Keratinocyte (primary cell): ENCODE measurements around the gene NASP. TPM values are rescaled to one million over a fixed set of nuclear protein-coding genes. Genes with fewer than 3 reads are reported as not detected.

Experiments
- DNase-seq: peaks from one replicate; pipeline ENCODE4 v3.0.0-alpha.2; 2011; ENCODE audit warnings: low read depth, missing footprints, low spot score
- FAIRE-seq: peaks from 2 replicates; lab custom pipeline; 2011; peaks lifted over from hg19 to GRCh38; lab: Jason Lieb, UNC
- H2AFZ ChIP-seq: 2 replicates; pipeline ENCODE4 v1.6.0; 2012; ENCODE audit warnings: low read length, control low read depth, inconsistent platforms; ENCODE audit not compliant: control insufficient read depth
- H3K27ac ChIP-seq: 2 replicates; pipeline ENCODE4 v1.5.1; 2011; ENCODE audit warnings: low read length; ENCODE audit not compliant: control insufficient read depth, insufficient read depth
- H3K27me3 ChIP-seq: 3 replicates; pipeline ENCODE4 v1.6.0; 2011; ENCODE audit warnings: low read length; ENCODE audit not compliant: control insufficient read depth, insufficient read depth; ENCODE audit errors: extremely low read depth
- H3K36me3 ChIP-seq, 2 experiments: 2 replicates in 1 of 2; 3 replicates in 1 of 2; pipeline ENCODE4 v1.5.1; 2011; ENCODE audit warnings: low read length in 2 of 2, mild to moderate bottlenecking in 1 of 2; ENCODE audit not compliant: control insufficient read depth in 2 of 2, insufficient read depth in 2 of 2; ENCODE audit errors: extremely low read depth in 1 of 2
- H3K4me1 ChIP-seq: 3 replicates; pipeline ENCODE4 v1.5.1; 2011; ENCODE audit warnings: low read length; ENCODE audit not compliant: control insufficient read depth, insufficient read depth; ENCODE audit errors: extremely low read depth
- H3K4me2 ChIP-seq: 3 replicates; pipeline ENCODE4 v1.6.0; 2011; ENCODE audit warnings: low read depth, low read length; ENCODE audit not compliant: control insufficient read depth, insufficient read depth; ENCODE audit errors: extremely low read depth
- H3K4me3 ChIP-seq, 3 experiments: fragments of 200-600 bp in 1 of 3; sonication (generic) in 1 of 3; 2 replicates in 2 of 3; 3 replicates in 1 of 3; pipeline ENCODE4 v1.5.1; 2011 to 2016; ENCODE audit warnings: low read length in 3 of 3, mild to moderate bottlenecking in 3 of 3, control low read depth in 2 of 3, inconsistent platforms in 1 of 3, low read depth in 1 of 3, mixed read lengths in 1 of 3, mixed run types in 1 of 3, moderate library complexity in 1 of 3; ENCODE audit not compliant: control insufficient read depth in 2 of 3, insufficient read depth in 2 of 3; ENCODE audit errors: extremely low read depth in 1 of 3
- H3K79me2 ChIP-seq: 2 replicates; pipeline ENCODE4 v1.6.0; 2012; ENCODE audit warnings: low read length; ENCODE audit not compliant: control insufficient read depth, insufficient read depth
- H3K9ac ChIP-seq: 3 replicates; pipeline ENCODE4 v1.6.0; 2011; ENCODE audit warnings: low read length; ENCODE audit not compliant: control insufficient read depth, insufficient read depth; ENCODE audit errors: extremely low read depth
- H3K9me1 ChIP-seq: 3 replicates; pipeline ENCODE4 v1.6.0; 2011; ENCODE audit warnings: low read length; ENCODE audit not compliant: control insufficient read depth, insufficient read depth; ENCODE audit errors: extremely low read depth
- H3K9me3 ChIP-seq: 2 replicates; pipeline ENCODE4 v1.5.1; 2012; ENCODE audit warnings: low read depth, low read length; ENCODE audit not compliant: control insufficient read depth
- H4K20me1 ChIP-seq: 3 replicates; pipeline ENCODE4 v1.6.0; 2011; ENCODE audit warnings: low read length; ENCODE audit not compliant: control insufficient read depth, insufficient read depth; ENCODE audit errors: extremely low read depth
- EZH2 ChIP-seq: IDR thresholded peaks from one replicate; pipeline ENCODE4 v1.6.1; 2012; ENCODE audit warnings: inconsistent platforms, mild to moderate bottlenecking, low read length, moderate library complexity
- dilution Hi-C: fragments of 300-500 bp; cut with MboI; formaldehyde crosslinking; loops from one replicate; pipeline ENCODE4 v1.7.0; 2020; ENCODE audit warnings: low sequenced_read_pairs; ENCODE audit not compliant: extremely low pct_ligation_motif_present
- polyA plus RNA-seq, 5 experiments: library from polyadenylated mRNA; depleted of rRNA in 3 of 5; stranded (reverse) in 3 of 5; stranded (forward) in 1 of 5; unstranded in 1 of 5; fragments of >200 nt; gene quantifications; 1 replicate in 1 of 5; 2 replicates in 3 of 5; 3 replicates in 1 of 5; pipeline versions ENCODE4 v1.2.1 to v1.2.3, GENCODE V29; 2011 to 2012; ENCODE audit warnings: missing spikeins in 2 of 5, low read depth in 1 of 5, low replicate concordance in 1 of 5
- TF ChIP-seq, protein P1 (sequence below), 3 experiments: IDR thresholded peaks in 1 of 3; conservative IDR thresholded peaks in 1 of 3; optimal IDR thresholded peaks in 1 of 3; 2 replicates in 2 of 3; 3 replicates in 1 of 3; pipeline versions ENCODE3 to v1.5.1; 2011; ENCODE audit warnings: low read length in 3 of 3, mild to moderate bottlenecking in 3 of 3, moderate library complexity in 2 of 3, control low read depth in 1 of 3, inconsistent platforms in 1 of 3; ENCODE audit not compliant: insufficient read depth in 2 of 3; ENCODE audit errors: extremely low read depth in 1 of 3

The NASP gene
- polyA plus RNA-seq, 1 donor (not counting 4 experiments of a cell fraction or from before 2014, with no cell fraction given): 61.7 TPM

DNA sequence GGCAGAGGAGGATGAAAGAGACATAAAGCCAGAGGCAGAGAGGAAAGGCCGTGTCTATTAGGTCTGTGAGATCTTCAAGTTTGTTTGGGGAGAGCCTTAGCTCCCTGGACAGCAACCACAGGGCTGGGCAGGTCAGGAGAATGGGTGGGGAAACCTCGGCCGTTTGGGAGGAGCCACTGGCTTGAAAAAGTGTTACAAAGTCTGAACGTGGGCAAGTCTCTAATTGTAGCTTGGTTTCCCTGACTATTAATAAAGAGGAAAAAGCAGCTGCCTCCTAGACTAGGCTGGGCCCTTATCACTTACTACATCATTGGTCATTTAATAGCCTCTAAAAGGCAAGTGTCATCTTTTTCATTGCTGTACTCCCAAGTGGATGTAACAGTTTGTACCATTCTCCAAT is 40.1 kb downstream of the NASP start, which contains the start of gene CCDC17:
Gene CCDC17, minus strand, starts transcription at position 83 of the 400 bp plus-strand sequence. CDS start 145 bp downstream, outside the sequence.
- Histone ChIP-seq H3K9me1 (peaks cover 5% of the 10 kb centered on the region), H3K9ac (no peak within 1 kb of the TSS), H3K79me2 (no peaks in the 10 kb centered on the region), H3K36me3 (peaks cover 12 to 20% of the 10 kb centered on the region in 2 experiments), H3K4me3 (no peak within 1 kb of the TSS), H3K4me1 (peaks cover 17% of the 10 kb centered on the region), H3K9me3 (no peaks in the 10 kb centered on the region), H3K4me2 (peak within 1 kb of the TSS; percentile 1), H3K27ac (no peak within 1 kb of the TSS), H4K20me1 (no peaks in the 10 kb centered on the region), H3K27me3 (no peaks in the 10 kb centered on the region), H2AFZ (no peak within 1 kb of the TSS)
- dilution Hi-C loops: no loop called here
- TF ChIP-seq EZH2: no peak
- TF ChIP-seq, protein P1, sequence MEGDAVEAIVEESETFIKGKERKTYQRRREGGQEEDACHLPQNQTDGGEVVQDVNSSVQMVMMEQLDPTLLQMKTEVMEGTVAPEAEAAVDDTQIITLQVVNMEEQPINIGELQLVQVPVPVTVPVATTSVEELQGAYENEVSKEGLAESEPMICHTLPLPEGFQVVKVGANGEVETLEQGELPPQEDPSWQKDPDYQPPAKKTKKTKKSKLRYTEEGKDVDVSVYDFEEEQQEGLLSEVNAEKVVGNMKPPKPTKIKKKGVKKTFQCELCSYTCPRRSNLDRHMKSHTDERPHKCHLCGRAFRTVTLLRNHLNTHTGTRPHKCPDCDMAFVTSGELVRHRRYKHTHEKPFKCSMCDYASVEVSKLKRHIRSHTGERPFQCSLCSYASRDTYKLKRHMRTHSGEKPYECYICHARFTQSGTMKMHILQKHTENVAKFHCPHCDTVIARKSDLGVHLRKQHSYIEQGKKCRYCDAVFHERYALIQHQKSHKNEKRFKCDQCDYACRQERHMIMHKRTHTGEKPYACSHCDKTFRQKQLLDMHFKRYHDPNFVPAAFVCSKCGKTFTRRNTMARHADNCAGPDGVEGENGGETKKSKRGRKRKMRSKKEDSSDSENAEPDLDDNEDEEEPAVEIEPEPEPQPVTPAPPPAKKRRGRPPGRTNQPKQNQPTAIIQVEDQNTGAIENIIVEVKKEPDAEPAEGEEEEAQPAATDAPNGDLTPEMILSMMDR (optimal IDR thresholded peaks at IDR 0.05 in 1 of 3, IDR thresholded peaks at IDR 0.05 in 1 of 3, conservative IDR thresholded peaks at IDR 0.05 in 1 of 3; ENCODE audit: extremely low read depth in 1 of 3, insufficient read depth in 2 of 3, low read length in 3 of 3): no peak
- peak; percentile 91 for FAIRE-seq
- DNase-seq: no peak

DNA sequence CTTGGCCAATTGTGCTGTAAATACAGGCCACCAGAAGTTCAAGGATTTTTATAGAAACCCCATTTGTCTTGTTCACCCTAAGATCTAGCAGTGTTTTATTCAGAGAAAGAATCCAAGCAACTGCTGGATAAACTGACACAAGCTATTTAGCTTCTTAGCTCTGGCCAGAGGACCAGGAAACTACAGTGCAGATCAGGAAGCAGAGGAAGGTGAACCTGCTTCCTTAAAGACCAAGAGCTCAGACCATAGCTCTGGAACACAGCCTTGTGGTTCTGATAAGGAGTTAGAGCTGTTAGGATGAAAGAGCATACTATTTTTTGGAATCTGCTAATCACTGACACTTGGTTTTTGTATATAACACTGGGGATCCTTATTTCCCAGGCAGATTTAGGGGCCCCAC is 45.2 kb downstream of the NASP start:
- Histone ChIP-seq H3K79me2 (no peaks in the 10 kb centered on the region), H2AFZ (no peak overlapping the region), H3K9me1 (peaks cover 2% of the 10 kb centered on the region), H3K4me1 (peaks cover 5% of the 10 kb centered on the region), H4K20me1 (no peaks in the 10 kb centered on the region), H3K27ac (no peak overlapping the region), H3K9me3 (no peaks in the 10 kb centered on the region), H3K9ac (no peak overlapping the region), H3K36me3 (peaks cover 45 to 46% of the 10 kb centered on the region in 2 experiments), H3K4me3 (no peak overlapping the region), H3K27me3 (no peaks in the 10 kb centered on the region), H3K4me2 (no peak overlapping the region)
- no peak for FAIRE-seq
- dilution Hi-C loops: no loop called here
- no peak for DNase-seq
- TF ChIP-seq, protein P1 (optimal IDR thresholded peaks at IDR 0.05 in 1 of 3, IDR thresholded peaks at IDR 0.05 in 1 of 3, conservative IDR thresholded peaks at IDR 0.05 in 1 of 3; ENCODE audit: extremely low read depth in 1 of 3, insufficient read depth in 2 of 3, low read length in 3 of 3): no peak
- no peak for TF ChIP-seq EZH2
